Naive B cell (primary cell): Measurements from ENCODE around the gene TPCN2. TPM values are rescaled to one million over a fixed set of nuclear protein-coding genes. Genes with fewer than 3 reads are reported as not detected.
A peak's percentile ranks its signal among the peaks of the same experiment; 100 is the strongest.

Experiments
- ATAC-seq, 2 donors: fragments of 150-1000 bp; cut with Tn5 transposase; 2 replicates each; pipeline ENCODE4 v1.10.0; 2021; ENCODE audit warnings: low read depth in 2 of 2, mild to moderate bottlenecking in 2 of 2, moderate library complexity in 2 of 2
- DNase-seq: peaks from one replicate; pipeline ENCODE4 v3.0.0; 2022
- H3K27ac Mint-ChIP-seq, 6 donors: one replicate each; pipeline ENCODE4 v1.8.0; 2020 to 2022; ENCODE audit warnings: mild to moderate bottlenecking in 6 of 6, mixed read lengths in 6 of 6, moderate library complexity in 5 of 6, inconsistent platforms in 2 of 6
- H3K27me3 Mint-ChIP-seq, 3 donors: one replicate each; pipeline ENCODE4 v1.8.0; 2021 to 2022; ENCODE audit warnings: mixed read lengths in 3 of 3, mild to moderate bottlenecking in 1 of 3
- H3K36me3 Mint-ChIP-seq, 2 donors: one replicate each; pipeline ENCODE4 v1.8.0; 2020 to 2022; ENCODE audit warnings: mixed read lengths in 2 of 2, inconsistent platforms in 1 of 2, mild to moderate bottlenecking in 1 of 2
- H3K4me1 Mint-ChIP-seq, 3 donors: one replicate each; pipeline ENCODE4 v1.8.0; 2020 to 2022; ENCODE audit warnings: mixed read lengths in 3 of 3, inconsistent platforms in 1 of 3, mild to moderate bottlenecking in 1 of 3, moderate library complexity in 1 of 3
- H3K4me3 Mint-ChIP-seq, 8 donors: one replicate each; pipeline ENCODE4 v1.8.0; 2020 to 2022; ENCODE audit warnings: mild to moderate bottlenecking in 8 of 8, mixed read lengths in 8 of 8, moderate library complexity in 8 of 8, inconsistent platforms in 2 of 8
- H3K9me3 Mint-ChIP-seq, 7 donors: one replicate each; pipeline ENCODE4 v1.8.0; 2020 to 2022; ENCODE audit warnings: mixed read lengths in 7 of 7, mild to moderate bottlenecking in 5 of 7, inconsistent platforms in 2 of 7, moderate library complexity in 1 of 7
- polyA plus RNA-seq, 6 donors: library from polyadenylated mRNA; unstranded; fragments of 300-500 nt; fragmentation: Illumina TruSeq; gene quantifications; one replicate each; pipeline ENCODE4 v1.2.3, GENCODE V29; 2021; ENCODE audit warnings: low read depth in 6 of 6

The TPCN2 gene
- polyA plus RNA-seq, 6 donors from 2014 or later, result 4.8 to 12.5 (median 6.9) TPM

- H3K27me3 Mint-ChIP-seq, result peaks cover 4 to 46% (median 23%) of the 10 kb centered on the region in 3 donors
- DNase-seq, result no peak
- H3K27ac Mint-ChIP-seq, result peak overlapping the region in 1 of 6 donors; percentile 64
- no peaks in the 10 kb centered on the region for H3K36me3 Mint-ChIP-seq
- no peaks in the 10 kb centered on the region for H3K9me3 Mint-ChIP-seq
- H3K4me3 Mint-ChIP-seq, result no peak overlapping the region
- ATAC-seq, result no peak
- H3K4me1 Mint-ChIP-seq, result no peaks in the 10 kb centered on the region
Observed at GRCh38 chr11:69035946-69036340, 12.8 kb upstream of the TPCN2 start.

- peaks cover 0 to 38% (median 23%) of the 10 kb centered on the region in 3 donors for H3K27me3 Mint-ChIP-seq
- H3K27ac Mint-ChIP-seq, result no peak overlapping the region
- H3K4me1 Mint-ChIP-seq, result no peaks in the 10 kb centered on the region
- ATAC-seq, result no peak
- H3K4me3 Mint-ChIP-seq, result no peak overlapping the region
- no peaks in the 10 kb centered on the region for H3K9me3 Mint-ChIP-seq
- H3K36me3 Mint-ChIP-seq, result no peaks in the 10 kb centered on the region
- DNase-seq, result no peak
Observed at GRCh38 chr11:69037074-69037473, 11.7 kb upstream of the TPCN2 start.

- no peaks in the 10 kb centered on the region for H3K9me3 Mint-ChIP-seq
- no peak overlapping the region for H3K4me3 Mint-ChIP-seq
- no peaks in the 10 kb centered on the region for H3K4me1 Mint-ChIP-seq
- H3K36me3 Mint-ChIP-seq, result no peaks in the 10 kb centered on the region
- no peak for ATAC-seq
- H3K27me3 Mint-ChIP-seq, result peaks cover 0 to 40% (median 23%) of the 10 kb centered on the region in 3 donors
- H3K27ac Mint-ChIP-seq, result no peak overlapping the region
- DNase-seq, result no peak
Observed at GRCh38 chr11:69037544-69037943, 11.2 kb upstream of the TPCN2 start.

DNA sequence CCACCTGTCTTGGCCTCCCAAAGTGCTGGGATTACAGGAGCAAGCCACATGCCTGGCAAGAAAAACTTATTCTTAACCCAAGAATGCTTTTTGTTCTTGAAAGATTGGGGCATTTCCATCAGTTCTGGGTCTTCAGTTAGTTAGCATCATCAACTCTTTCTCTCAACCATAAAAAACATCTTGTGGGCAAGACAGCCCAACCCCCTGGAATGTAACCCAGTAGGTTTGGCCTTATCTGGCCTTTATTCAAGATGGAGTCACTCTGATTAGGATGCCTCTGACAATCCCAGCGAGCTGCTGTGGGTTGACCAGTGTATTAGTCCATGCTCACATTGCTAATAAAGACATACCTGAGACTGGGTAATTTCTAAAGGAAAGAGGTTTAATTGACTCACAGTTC, 9.2 kb upstream of the TPCN2 start:
- ATAC-seq, result no peak
- peaks cover 5 to 35% (median 23%) of the 10 kb centered on the region in 3 donors for H3K27me3 Mint-ChIP-seq
- DNase-seq, result no peak
- no peaks in the 10 kb centered on the region for H3K9me3 Mint-ChIP-seq
- H3K4me1 Mint-ChIP-seq, result no peaks in the 10 kb centered on the region
- no peak overlapping the region for H3K27ac Mint-ChIP-seq
- H3K4me3 Mint-ChIP-seq, result no peak overlapping the region
- H3K36me3 Mint-ChIP-seq, result no peaks in the 10 kb centered on the region

DNA sequence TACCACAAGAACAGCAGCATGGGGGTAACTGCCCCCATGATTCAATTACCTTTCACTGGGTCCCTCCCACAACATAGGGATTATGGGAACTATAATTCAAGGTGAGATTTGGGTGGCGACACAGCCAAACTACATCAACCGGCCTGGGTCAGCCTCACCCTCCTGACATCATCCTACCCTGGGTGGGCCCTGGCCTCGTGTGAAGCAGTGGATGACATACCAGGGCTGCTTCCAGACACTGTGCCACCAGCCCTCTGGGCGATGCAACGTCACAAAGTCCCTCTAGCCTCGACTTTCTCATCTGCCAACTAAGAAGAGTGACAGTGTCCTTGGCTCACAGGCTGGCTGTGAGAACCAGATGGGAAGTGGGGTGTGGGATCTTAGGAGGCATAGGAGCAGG, 8.7 kb upstream of the TPCN2 start:
- no peaks in the 10 kb centered on the region for H3K4me1 Mint-ChIP-seq
- no peaks in the 10 kb centered on the region for H3K9me3 Mint-ChIP-seq
- no peak overlapping the region for H3K4me3 Mint-ChIP-seq
- H3K27ac Mint-ChIP-seq, result no peak overlapping the region
- ATAC-seq (no peak), DNase-seq (no peak)
- peaks cover 8 to 34% (median 18%) of the 10 kb centered on the region in 3 donors for H3K27me3 Mint-ChIP-seq
- no peaks in the 10 kb centered on the region for H3K36me3 Mint-ChIP-seq

DNA sequence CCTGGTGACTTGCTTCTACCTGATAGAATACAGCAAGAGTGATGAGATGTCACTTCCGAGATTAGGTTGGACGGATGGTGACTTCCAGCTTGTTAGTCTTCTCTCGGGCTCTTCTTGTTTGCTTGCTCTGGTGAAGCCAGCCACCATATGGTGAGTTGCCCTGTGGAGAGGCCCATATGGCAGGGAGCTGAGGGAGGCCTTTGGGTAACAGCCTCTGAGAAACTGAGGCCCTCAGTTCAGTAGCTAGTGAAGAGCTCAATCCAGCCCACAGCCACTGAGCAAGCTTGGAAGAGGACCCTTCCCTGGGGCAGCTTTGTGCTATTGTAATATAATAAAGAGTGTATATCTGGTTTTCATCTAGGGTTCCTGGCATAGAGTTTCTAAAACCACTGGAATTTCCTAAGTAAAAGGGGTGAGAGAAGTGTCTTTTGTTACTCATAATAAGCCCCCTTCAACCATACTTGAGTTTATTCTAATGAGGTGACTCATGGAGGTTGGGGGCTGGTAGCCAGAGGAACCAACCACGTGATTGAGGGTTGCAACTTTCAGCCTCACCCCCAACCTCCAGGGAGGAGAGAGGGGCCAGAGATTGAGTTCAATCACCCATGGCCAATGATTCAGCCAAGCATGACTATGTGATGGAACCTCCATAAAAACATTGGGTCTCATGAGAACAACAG, 8.0 kb upstream of the TPCN2 start:
- ATAC-seq (no peak), DNase-seq (no peak)
- Mint-ChIP-seq H3K4me3 (peak overlapping the region in 1 of 8 donors; percentile 13), H3K27me3 (peaks cover 9 to 31% (median 19%) of the 10 kb centered on the region in 3 donors), H3K36me3 (no peaks in the 10 kb centered on the region), H3K4me1 (no peaks in the 10 kb centered on the region), H3K27ac (peak overlapping the region in 1 of 6 donors; percentile 22), H3K9me3 (no peaks in the 10 kb centered on the region)

- H3K4me1 Mint-ChIP-seq, result no peaks in the 10 kb centered on the region
- no peak for DNase-seq
- no peak overlapping the region for H3K4me3 Mint-ChIP-seq
- H3K27ac Mint-ChIP-seq, result peak overlapping the region in 2 of 6 donors; percentile 22 to 47
- no peaks in the 10 kb centered on the region for H3K36me3 Mint-ChIP-seq
- ATAC-seq, result no peak
- H3K9me3 Mint-ChIP-seq, result no peaks in the 10 kb centered on the region
- peaks cover 9 to 24% (median 18%) of the 10 kb centered on the region in 3 donors for H3K27me3 Mint-ChIP-seq
Observed at GRCh38 chr11:69041516-69041915, 7.2 kb upstream of the TPCN2 start.

- H3K27me3 Mint-ChIP-seq, result peaks cover 9 to 18% (median 16%) of the 10 kb centered on the region in 3 donors
- ATAC-seq (no peak), DNase-seq (no peak)
- no peak overlapping the region for H3K4me3 Mint-ChIP-seq
- peaks cover 4 to 10% (median 7%) of the 10 kb centered on the region in 3 donors for H3K4me1 Mint-ChIP-seq
- no peaks in the 10 kb centered on the region for H3K36me3 Mint-ChIP-seq
- H3K9me3 Mint-ChIP-seq, result no peaks in the 10 kb centered on the region
- H3K27ac Mint-ChIP-seq, result peak overlapping the region in 2 of 6 donors; percentile 38 to 78
Observed at GRCh38 chr11:69044111-69045013, 4.4 kb upstream of the TPCN2 start.

- H3K4me3 Mint-ChIP-seq, result peak overlapping the region; percentile 81 to 92 (median 84)
Observed at GRCh38 chr11:69048031-69048693, 570 bp upstream of the TPCN2 start.

GRCh38 chr11:69049490-69049867, 747 bp downstream of the TPCN2 start:
- no peaks in the 10 kb centered on the region for H3K9me3 Mint-ChIP-seq
- H3K36me3 Mint-ChIP-seq, result no peaks in the 10 kb centered on the region
- H3K4me1 Mint-ChIP-seq, result peaks cover 20 to 48% (median 37%) of the 10 kb centered on the region in 3 donors
- peak; percentile 11 to 19 for ATAC-seq
- peak overlapping the region; percentile 79 to 94 (median 86) for H3K4me3 Mint-ChIP-seq
- H3K27me3 Mint-ChIP-seq, result peaks cover 4 to 11% (median 5%) of the 10 kb centered on the region in 3 donors
- peak; percentile 36 for DNase-seq
- peak overlapping the region; percentile 88 to 97 (median 94) for H3K27ac Mint-ChIP-seq

More at GRCh38 chr11:69048031-69048693, 570 bp upstream of the TPCN2 start:
- peaks cover 20 to 39% (median 35%) of the 10 kb centered on the region in 3 donors for H3K4me1 Mint-ChIP-seq
- peaks cover 9 to 18% (median 11%) of the 10 kb centered on the region in 3 donors for H3K27me3 Mint-ChIP-seq
- peak overlapping the region; percentile 60 to 98 (median 92) for H3K27ac Mint-ChIP-seq
- H3K9me3 Mint-ChIP-seq, result no peaks in the 10 kb centered on the region
- DNase-seq (no peak), ATAC-seq (no peak)
- H3K36me3 Mint-ChIP-seq, result no peaks in the 10 kb centered on the region

- peak overlapping the region in 7 of 8 donors; percentile 49 to 94 (median 85) for H3K4me3 Mint-ChIP-seq
- no peaks in the 10 kb centered on the region for H3K9me3 Mint-ChIP-seq
- H3K36me3 Mint-ChIP-seq, result peaks cover 0 to 6% of the 10 kb centered on the region in 2 donors
- DNase-seq, result no peak
- H3K4me1 Mint-ChIP-seq, result peaks cover 27 to 58% (median 47%) of the 10 kb centered on the region in 3 donors
- ATAC-seq, result no peak
- peaks cover 0 to 6% (median 0%) of the 10 kb centered on the region in 3 donors for H3K27me3 Mint-ChIP-seq
- H3K27ac Mint-ChIP-seq, result peak overlapping the region; percentile 91 to 97 (median 92)
Observed at GRCh38 chr11:69050592-69051380, 2.1 kb downstream of the TPCN2 start.

DNA sequence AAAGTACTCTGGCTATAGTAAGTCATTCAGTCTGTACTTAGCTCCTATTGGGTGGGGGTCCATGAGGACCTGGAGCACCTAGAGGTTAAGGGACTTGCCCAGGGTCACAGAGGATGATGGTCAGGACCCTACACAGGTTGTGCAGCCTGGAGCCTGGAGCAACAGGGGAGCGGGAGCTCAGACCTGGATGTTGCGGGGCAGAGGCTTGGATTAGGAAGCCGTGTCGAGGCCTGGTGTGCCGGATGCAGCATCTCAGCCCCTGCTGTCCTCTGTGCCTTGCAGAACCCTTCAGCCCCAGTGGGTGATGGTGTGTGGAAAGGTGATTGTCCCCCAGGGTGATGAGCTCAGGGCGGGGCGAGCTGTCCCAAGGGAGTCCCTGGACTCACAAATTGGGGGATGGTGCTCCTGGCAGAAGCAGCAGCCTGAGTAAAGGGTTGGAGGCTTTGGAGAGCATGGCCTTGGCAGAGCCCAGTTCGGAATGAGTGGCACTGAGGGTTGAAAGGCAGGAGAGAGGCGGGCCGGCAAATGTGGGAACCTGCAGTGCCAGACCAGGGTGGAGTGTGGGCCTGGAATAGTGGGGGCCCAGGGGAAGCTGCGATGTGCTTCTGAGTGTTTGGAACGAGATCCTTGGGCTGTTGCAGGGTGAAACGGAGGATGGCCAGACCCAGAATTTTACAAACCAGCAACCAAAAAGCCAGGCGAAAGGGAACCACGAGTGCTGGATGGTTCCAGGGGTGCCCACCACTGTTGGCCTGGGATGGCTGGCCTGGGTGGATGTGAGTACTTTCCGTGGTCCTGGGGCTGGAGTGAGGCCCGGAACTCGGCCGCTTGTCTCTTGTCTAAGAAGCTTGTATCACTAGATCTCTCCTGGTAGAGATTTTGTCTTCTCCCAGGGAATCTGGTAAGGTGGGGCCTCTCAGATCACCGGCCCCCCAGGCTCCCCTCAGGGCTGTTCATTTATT, 2.9 kb downstream of the TPCN2 start:
- no peaks in the 10 kb centered on the region for H3K9me3 Mint-ChIP-seq
- H3K27ac Mint-ChIP-seq, result peak overlapping the region; percentile 91 to 97 (median 94)
- no peak for DNase-seq
- peaks cover 0 to 7% of the 10 kb centered on the region in 2 donors for H3K36me3 Mint-ChIP-seq
- peaks cover 34 to 65% (median 55%) of the 10 kb centered on the region in 3 donors for H3K4me1 Mint-ChIP-seq
- peak overlapping the region in 5 of 8 donors; percentile 44 to 94 (median 85) for H3K4me3 Mint-ChIP-seq
- no peak for ATAC-seq
- H3K27me3 Mint-ChIP-seq, result no peaks in the 10 kb centered on the region
